HPDE6-E6E7 (cell line): ENCODE results near the gene ZNF778.
A peak's percentile ranks its signal among the peaks of the same experiment; 100 is the strongest.

Experiments
- DNase-seq: peaks from one replicate; pipeline ENCODE4 v3.0.0; 2011; ENCODE audit warnings: missing footprints; ENCODE audit errors: extremely low spot score

ZNF778 gene

GRCh38 chr16:89217388-89218191 is at the start of gene ZNF778:
Gene ZNF778, plus strand, starts transcription at chr16:89217703. Its CDS starts 3,425 bp downstream, at chr16:89221128.
- DNase-seq = peak; percentile 96

- no peak for DNase-seq
These were observed 48.9 kb upstream of the ZNF778 start for GRCh38 chr16:89168381-89169189.

GRCh38 chr16:89169778-89170177 is 47.7 kb upstream of the ZNF778 start:
- no peak for DNase-seq

GRCh38 chr16:89170346-89171215 is 46.9 kb upstream of the ZNF778 start:
- DNase-seq = no peak

- DNase-seq = peak; percentile 97
These were observed 46.0 kb upstream of the ZNF778 start, which contains the start of gene CDH15 for GRCh38 chr16:89171216-89172170. Gene CDH15, plus strand, starts transcription at chr16:89171748. Its CDS starts 84 bp downstream, at chr16:89171832.

GRCh38 chr16:89172171-89172527 is 45.4 kb upstream of the ZNF778 start:
- DNase-seq = no peak

- DNase-seq = no peak
These were observed 44.9 kb upstream of the ZNF778 start for GRCh38 chr16:89172528-89173173.

GRCh38 chr16:89173174-89173921 is 44.2 kb upstream of the ZNF778 start:
- no peak for DNase-seq

- no peak for DNase-seq
These were observed 43.3 kb upstream of the ZNF778 start for GRCh38 chr16:89174055-89174827.

GRCh38 chr16:89174877-89175276 is 42.6 kb upstream of the ZNF778 start:
- no peak for DNase-seq

- DNase-seq = no peak
These were observed 42.0 kb upstream of the ZNF778 start for GRCh38 chr16:89175280-89176146.

- DNase-seq = no peak
These were observed 41.3 kb upstream of the ZNF778 start for GRCh38 chr16:89176147-89176690.

GRCh38 chr16:89176717-89177116 is 40.8 kb upstream of the ZNF778 start:
- DNase-seq = no peak

GRCh38 chr16:89177501-89177900 is 40.0 kb upstream of the ZNF778 start:
- DNase-seq = no peak

GRCh38 chr16:89178453-89179147 is 38.9 kb upstream of the ZNF778 start:
- DNase-seq = peak; percentile 82

GRCh38 chr16:89179148-89179484 is 38.4 kb upstream of the ZNF778 start:
- DNase-seq = no peak
